Activated T-cell treated with anti-CD3 and anti-CD28 coated beads for 4 hours (primary cell): ENCODE results near the gene BCHE.

Experiments used
- DNase-seq: peaks from one replicate; pipeline ENCODE4 v3.0.0-alpha.2; 2020

Gene BCHE

DNA sequence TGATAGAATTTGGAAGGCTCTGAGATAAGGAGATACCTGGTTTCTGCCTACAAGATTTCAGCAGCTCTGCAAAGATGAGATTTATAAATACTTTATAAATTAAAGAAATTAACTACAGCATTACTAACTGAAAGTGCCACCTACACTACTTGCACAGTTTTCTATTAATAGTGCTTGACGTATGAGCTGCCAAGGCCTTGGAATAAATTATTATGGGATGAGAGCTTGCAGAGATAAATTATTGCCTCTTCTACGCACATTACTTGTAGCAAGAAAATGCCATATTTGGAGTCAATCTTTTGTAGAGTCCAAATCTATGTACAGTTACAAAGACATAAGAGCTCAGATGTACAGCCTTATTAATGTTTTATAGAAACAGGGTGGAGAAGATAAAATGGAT lies 89.1 kb downstream of the BCHE start:
- DNase-seq: no peak

- DNase-seq: no peak
These were observed 90.3 kb downstream of the BCHE start for GRCh38 chr3:165746874-165747273.

DNA sequence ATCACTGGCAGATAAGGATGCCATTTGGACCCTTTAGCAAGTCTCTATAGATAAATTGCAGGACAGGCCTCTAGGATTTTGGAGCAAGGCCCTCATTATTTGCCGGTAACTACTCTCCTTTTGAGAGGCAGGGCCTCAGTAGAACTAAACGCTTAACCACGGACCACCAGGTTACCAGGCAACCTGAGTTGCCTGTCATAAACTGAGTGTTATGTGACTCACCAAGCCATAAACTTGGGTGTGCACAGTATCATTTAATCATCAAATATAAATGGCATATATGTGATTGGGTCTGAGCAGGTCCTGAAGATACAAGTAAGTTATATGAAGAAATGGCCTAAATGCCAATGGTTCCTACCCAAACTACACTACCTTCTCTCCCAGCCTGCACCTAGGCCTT lies 93.2 kb downstream of the BCHE start:
- no peak for DNase-seq

- no peak for DNase-seq
These were observed 94.9 kb downstream of the BCHE start for GRCh38 chr3:165742351-165742750.

DNA sequence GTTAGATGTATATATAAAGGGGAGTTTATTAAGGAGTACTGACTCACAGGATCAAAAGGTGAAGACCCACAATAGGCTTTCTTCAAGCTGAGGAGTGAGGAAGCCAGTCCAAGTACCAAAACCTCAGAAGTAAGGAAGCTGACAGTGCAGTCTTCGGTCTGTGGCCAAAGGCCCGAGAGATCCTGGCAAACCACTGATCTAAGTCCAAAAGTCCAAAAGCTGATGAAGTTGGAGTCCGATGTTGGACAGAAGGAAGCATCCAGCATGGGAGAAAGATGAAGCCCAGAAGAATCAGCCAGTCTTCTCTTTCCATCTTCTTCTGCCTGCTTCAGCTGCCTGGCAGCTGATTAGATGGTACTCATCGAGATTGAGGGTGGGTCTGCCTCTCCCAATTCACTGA lies 107.5 kb downstream of the BCHE start:
- no peak for DNase-seq

DNA sequence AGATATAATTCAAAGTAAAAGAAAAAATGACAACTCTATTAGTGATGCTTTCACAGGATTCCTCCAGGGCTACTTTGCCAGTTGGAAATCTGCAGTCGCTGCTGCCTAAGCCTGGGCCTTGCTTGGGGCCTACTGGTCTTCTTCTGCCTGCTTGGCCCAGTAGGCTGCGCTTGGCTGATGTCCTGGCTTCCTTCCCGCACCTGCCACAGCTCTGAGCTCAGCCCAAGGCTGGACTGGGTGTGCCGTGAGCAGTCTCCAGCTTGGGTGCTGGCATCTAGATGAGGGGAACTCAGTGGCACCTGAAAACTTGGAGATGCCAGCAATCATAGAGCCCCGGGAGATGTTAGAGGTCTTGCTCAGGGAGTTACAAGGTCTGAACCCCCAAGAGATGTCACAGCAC lies 108.3 kb downstream of the BCHE start:
- no peak for DNase-seq

- no peak for DNase-seq
These were observed 111.9 kb downstream of the BCHE start for GRCh38 chr3:165725296-165725695.
